Mesenchymal stem cell (in vitro differentiated cells and primary cell): ENCODE data around the gene DPYSL5.
A peak's percentile ranks its signal among the peaks of the same experiment; 100 is the strongest.

Source experiments
- DNase-seq: peaks from one replicate; pipeline ENCODE4 v3.0.0-alpha.2; 2013
- H2AFZ ChIP-seq: one replicate; pipeline ENCODE4 v1.6.1; 2013; ENCODE audit warnings: low read depth, mild to moderate bottlenecking, control low read depth, inconsistent platforms, low read length, moderate library complexity
- H2AK5ac ChIP-seq: 2 replicates; pipeline ENCODE4 v1.6.1; 2013; ENCODE audit warnings: low read length, moderate library complexity, mild to moderate bottlenecking, inconsistent platforms; ENCODE audit not compliant: severe bottlenecking
- H2BK120ac ChIP-seq: one replicate; pipeline ENCODE4 v1.6.1; 2013; ENCODE audit warnings: low read depth, mild to moderate bottlenecking, inconsistent platforms, low read length, moderate library complexity
- H2BK12ac ChIP-seq, 2 experiments: one replicate each; pipeline ENCODE4 v1.6.1; 2013; ENCODE audit warnings: inconsistent platforms in 2 of 2, low read length in 2 of 2, mild to moderate bottlenecking in 2 of 2, moderate library complexity in 2 of 2, control low read depth in 1 of 2
- H2BK15ac ChIP-seq: one replicate; pipeline ENCODE4 v1.6.1; 2013; ENCODE audit warnings: mild to moderate bottlenecking, low read depth, inconsistent platforms; ENCODE audit not compliant: poor library complexity, severe bottlenecking
- H2BK5ac ChIP-seq: 2 replicates; pipeline ENCODE4 v1.6.1; 2013; ENCODE audit warnings: low read depth, mild to moderate bottlenecking, low read length, control low read depth, inconsistent platforms; ENCODE audit not compliant: poor library complexity, severe bottlenecking
- H3K14ac ChIP-seq, 2 experiments: one replicate each; pipeline ENCODE4 v1.6.1; 2013; ENCODE audit warnings: inconsistent platforms in 2 of 2, low read length in 2 of 2, control low read depth in 1 of 2, mild to moderate bottlenecking in 1 of 2, moderate library complexity in 1 of 2
- H3K18ac ChIP-seq, 2 experiments: one replicate each; pipeline ENCODE4 v1.6.1; 2013; ENCODE audit warnings: inconsistent platforms in 2 of 2, low read length in 2 of 2, control low read depth in 1 of 2, low read depth in 1 of 2, mild to moderate bottlenecking in 1 of 2
- H3K23ac ChIP-seq, 2 experiments: one replicate each; pipeline ENCODE4 v1.6.1; 2013; ENCODE audit warnings: inconsistent platforms in 2 of 2, low read length in 2 of 2, mild to moderate bottlenecking in 2 of 2, moderate library complexity in 2 of 2, control low read depth in 1 of 2
- H3K27ac ChIP-seq: 2 replicates; pipeline ENCODE4 v1.5.1; 2013; ENCODE audit warnings: mild to moderate bottlenecking, moderate library complexity, low read length, control low read depth, inconsistent platforms; ENCODE audit not compliant: poor library complexity, severe bottlenecking
- H3K27me3 ChIP-seq, 2 experiments: 2 replicates each; pipeline versions ENCODE4 v1.6.1 to v1.7.0; 2013; ENCODE audit warnings: low read length in 2 of 2, mild to moderate bottlenecking in 2 of 2, moderate library complexity in 2 of 2, control low read depth in 1 of 2, inconsistent platforms in 1 of 2; ENCODE audit not compliant: control insufficient read depth in 1 of 2, insufficient read depth in 1 of 2
- H3K36me3 ChIP-seq, 2 experiments: 2 replicates each; pipeline versions ENCODE4 v1.6.1 to v1.7.0; 2013; ENCODE audit warnings: low read length in 2 of 2, control low read depth in 1 of 2, inconsistent platforms in 1 of 2, low read depth in 1 of 2, mild to moderate bottlenecking in 1 of 2; ENCODE audit not compliant: insufficient read depth in 2 of 2, control insufficient read depth in 1 of 2
- H3K4ac ChIP-seq, 2 experiments: one replicate each; pipeline ENCODE4 v1.6.1; 2013; ENCODE audit warnings: inconsistent platforms in 2 of 2, low read length in 2 of 2, mild to moderate bottlenecking in 2 of 2, moderate library complexity in 2 of 2, control low read depth in 1 of 2, low read depth in 1 of 2
- H3K4me1 ChIP-seq: 2 replicates; pipeline ENCODE4 v1.6.1; 2013; ENCODE audit warnings: low read depth, low read length, control low read depth; ENCODE audit not compliant: control insufficient read depth, insufficient read depth
- H3K4me2 ChIP-seq: 2 replicates; pipeline ENCODE4 v1.6.1; 2013; ENCODE audit warnings: low read length, mild to moderate bottlenecking, inconsistent platforms; ENCODE audit not compliant: poor library complexity, severe bottlenecking
- H3K4me3 ChIP-seq, 2 experiments: 2 replicates each; pipeline versions ENCODE4 v1.5.1 to v1.7.0; 2013; ENCODE audit warnings: low read length in 2 of 2, mild to moderate bottlenecking in 2 of 2, control low read depth in 1 of 2, low read depth in 1 of 2; ENCODE audit not compliant: insufficient read depth in 1 of 2
- H3K79me1 ChIP-seq: replicated peaks from 2 replicates; pipeline ENCODE4 v1.6.1; 2013; ENCODE audit warnings: mild to moderate bottlenecking, control low read depth, low read length, inconsistent platforms; ENCODE audit not compliant: poor library complexity, severe bottlenecking
- H3K9ac ChIP-seq: 2 replicates; pipeline ENCODE4 v1.7.0; 2013; ENCODE audit warnings: mild to moderate bottlenecking, low read length, moderate library complexity
- H3K9me3 ChIP-seq: 2 replicates; pipeline ENCODE4 v1.7.0; 2013; ENCODE audit warnings: mild to moderate bottlenecking, low read length; ENCODE audit not compliant: control insufficient read depth
- H4K8ac ChIP-seq: one replicate; pipeline ENCODE4 v1.6.1; 2013; ENCODE audit warnings: inconsistent platforms, mild to moderate bottlenecking, low read length, moderate library complexity
- H4K91ac ChIP-seq: one replicate; pipeline ENCODE4 v1.6.1; 2013; ENCODE audit warnings: mild to moderate bottlenecking, low read length, inconsistent platforms
- WGBS: methylation state at CpG from one replicate; pipeline ENCODE4 v1.1.7; 2013; ENCODE audit warnings: mixed read lengths; 5-methylcytosine and 5-hydroxymethylcytosine counted together

Gene DPYSL5

GRCh38 chr2:26849056-26849999 lies 1.4 kb downstream of the DPYSL5 start:
- peaks cover 90 to 96% of the 10 kb centered on the region in 2 experiments for H3K27me3 ChIP-seq
- no peak overlapping the region for H2BK15ac ChIP-seq
- H2BK5ac ChIP-seq, result no peak overlapping the region
- H3K79me1 ChIP-seq, result no peaks in the 10 kb centered on the region
- H2BK12ac ChIP-seq, result no peak overlapping the region
- H3K14ac ChIP-seq, result no peak overlapping the region
- no peaks in the 10 kb centered on the region for H3K36me3 ChIP-seq
- H4K8ac ChIP-seq, result no peak overlapping the region
- H3K4ac ChIP-seq, result no peak overlapping the region
- H2BK120ac ChIP-seq, result no peak overlapping the region
- no peak overlapping the region for H3K4me3 ChIP-seq
- no peak for DNase-seq
- H3K9me3 ChIP-seq, result no peaks in the 10 kb centered on the region
- H3K23ac ChIP-seq, result no peak overlapping the region
- H3K9ac ChIP-seq, result no peak overlapping the region
- H3K4me2 ChIP-seq, result peak overlapping the region; percentile 74
- no peak overlapping the region for H3K18ac ChIP-seq
- 6% methylated on average over 75 of the region's 75 CpGs for WGBS
- H3K27ac ChIP-seq, result no peak overlapping the region
- no peak overlapping the region for H2AK5ac ChIP-seq
- no peak overlapping the region for H4K91ac ChIP-seq
- H3K4me1 ChIP-seq, result peaks cover 26% of the 10 kb centered on the region
- no peak overlapping the region for H2AFZ ChIP-seq

- no peak overlapping the region for H4K8ac ChIP-seq
- no peak overlapping the region for H3K23ac ChIP-seq
- H3K4me3 ChIP-seq, result no peak overlapping the region
- 26% methylated on average over 25 of the region's 25 CpGs for WGBS
- H2BK120ac ChIP-seq, result no peak overlapping the region
- no peak overlapping the region for H2BK12ac ChIP-seq
- H3K9me3 ChIP-seq, result no peaks in the 10 kb centered on the region
- no peak overlapping the region for H2AK5ac ChIP-seq
- no peak overlapping the region for H3K18ac ChIP-seq
- H3K79me1 ChIP-seq, result no peaks in the 10 kb centered on the region
- no peak overlapping the region for H4K91ac ChIP-seq
- H3K14ac ChIP-seq, result no peak overlapping the region
- H3K27ac ChIP-seq, result no peak overlapping the region
- peaks cover 86 to 95% of the 10 kb centered on the region in 2 experiments for H3K27me3 ChIP-seq
- no peak for DNase-seq
- no peak overlapping the region for H3K9ac ChIP-seq
- H2BK15ac ChIP-seq, result no peak overlapping the region
- no peak overlapping the region for H3K4ac ChIP-seq
- H3K4me2 ChIP-seq, result no peak overlapping the region
- H3K36me3 ChIP-seq, result no peaks in the 10 kb centered on the region
- no peak overlapping the region for H2AFZ ChIP-seq
- H2BK5ac ChIP-seq, result no peak overlapping the region
- H3K4me1 ChIP-seq, result peaks cover 26% of the 10 kb centered on the region
Measured at GRCh38 chr2:26850000-26850431, 2.1 kb downstream of the DPYSL5 start.

- no peaks in the 10 kb centered on the region for H3K36me3 ChIP-seq
- H3K4ac ChIP-seq, result no peak overlapping the region
- no peak overlapping the region for H2BK120ac ChIP-seq
- no peak overlapping the region for H2BK12ac ChIP-seq
- 100% methylated on average over 1 of the region's 1 CpG for WGBS
- no peak overlapping the region for H2AK5ac ChIP-seq
- peaks cover 84 to 93% of the 10 kb centered on the region in 2 experiments for H3K27me3 ChIP-seq
- no peak for DNase-seq
- H3K14ac ChIP-seq, result no peak overlapping the region
- H4K91ac ChIP-seq, result no peak overlapping the region
- H3K4me3 ChIP-seq, result no peak overlapping the region
- H3K79me1 ChIP-seq, result no peaks in the 10 kb centered on the region
- no peak overlapping the region for H3K27ac ChIP-seq
- H3K4me2 ChIP-seq, result no peak overlapping the region
- no peak overlapping the region for H3K23ac ChIP-seq
- no peak overlapping the region for H3K9ac ChIP-seq
- H2BK15ac ChIP-seq, result no peak overlapping the region
- no peak overlapping the region for H4K8ac ChIP-seq
- no peaks in the 10 kb centered on the region for H3K9me3 ChIP-seq
- peaks cover 26% of the 10 kb centered on the region for H3K4me1 ChIP-seq
- H2BK5ac ChIP-seq, result no peak overlapping the region
- H2AFZ ChIP-seq, result no peak overlapping the region
- H3K18ac ChIP-seq, result no peak overlapping the region
Measured at GRCh38 chr2:26850505-26850904, 2.6 kb downstream of the DPYSL5 start.

GRCh38 chr2:26852405-26853306 lies 4.7 kb downstream of the DPYSL5 start:
- H2BK12ac ChIP-seq, result no peak overlapping the region
- H3K23ac ChIP-seq, result no peak overlapping the region
- H4K91ac ChIP-seq, result no peak overlapping the region
- peaks cover 74 to 91% of the 10 kb centered on the region in 2 experiments for H3K27me3 ChIP-seq
- H3K18ac ChIP-seq, result no peak overlapping the region
- no peak overlapping the region for H2AK5ac ChIP-seq
- no peak overlapping the region for H2AFZ ChIP-seq
- peaks cover 20% of the 10 kb centered on the region for H3K4me1 ChIP-seq
- no peak overlapping the region for H2BK120ac ChIP-seq
- no peak overlapping the region for H3K27ac ChIP-seq
- H3K79me1 ChIP-seq, result no peaks in the 10 kb centered on the region
- H3K36me3 ChIP-seq, result no peaks in the 10 kb centered on the region
- DNase-seq, result no peak
- no peak overlapping the region for H2BK5ac ChIP-seq
- H3K4ac ChIP-seq, result no peak overlapping the region
- no peak overlapping the region for H2BK15ac ChIP-seq
- no peak overlapping the region for H3K9ac ChIP-seq
- no peak overlapping the region for H3K14ac ChIP-seq
- WGBS, result 34% methylated on average over 5 of the region's 7 CpGs
- H3K4me3 ChIP-seq, result no peak overlapping the region
- no peak overlapping the region for H4K8ac ChIP-seq
- no peak overlapping the region for H3K4me2 ChIP-seq
- no peaks in the 10 kb centered on the region for H3K9me3 ChIP-seq
